Neural progenitor cell (in vitro differentiated cells): ENCODE measurements around the gene RPUSD2.

Experiments used
- EZH2 ChIP-seq: fragments of 200-600 bp; sonication (generic); IDR thresholded peaks from 2 replicates; pipeline ENCODE4 v1.6.1; 2017; ENCODE audit warnings: antibody characterized with exemption, mild to moderate bottlenecking, moderate library complexity
- EZH2phosphoT487 ChIP-seq: fragments of 200-600 bp; sonication (generic); IDR thresholded peaks from 2 replicates; pipeline ENCODE4 v1.6.1; 2017; ENCODE audit warnings: antibody characterized with exemption
- TF ChIP-seq, protein P1 (sequence below): fragments of 200-600 bp; sonication (generic); IDR thresholded peaks from 2 replicates; pipeline ENCODE4 v1.5.1; 2017; ENCODE audit warnings: antibody characterized with exemption, mild to moderate bottlenecking

DNA sequence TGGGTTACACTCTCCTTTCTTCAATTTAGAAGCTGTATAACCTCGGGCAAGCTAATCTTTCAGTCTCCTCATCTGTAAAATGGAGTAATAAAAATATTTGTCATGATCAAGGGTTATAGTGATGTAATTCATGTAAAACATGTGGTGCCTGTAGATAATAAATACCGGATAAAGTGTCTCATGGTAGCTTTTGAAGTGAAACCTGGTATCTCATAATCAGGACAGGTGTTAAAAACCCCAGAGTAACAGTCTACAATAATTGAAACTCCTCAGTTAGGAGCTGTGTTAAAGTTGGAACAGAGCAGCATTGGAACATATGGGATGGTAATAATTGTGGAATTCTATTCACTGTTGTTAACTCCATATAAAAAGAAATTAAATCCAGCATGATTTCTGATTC lies 24.1 kb downstream of the RPUSD2 start:
- TF ChIP-seq, protein P1, sequence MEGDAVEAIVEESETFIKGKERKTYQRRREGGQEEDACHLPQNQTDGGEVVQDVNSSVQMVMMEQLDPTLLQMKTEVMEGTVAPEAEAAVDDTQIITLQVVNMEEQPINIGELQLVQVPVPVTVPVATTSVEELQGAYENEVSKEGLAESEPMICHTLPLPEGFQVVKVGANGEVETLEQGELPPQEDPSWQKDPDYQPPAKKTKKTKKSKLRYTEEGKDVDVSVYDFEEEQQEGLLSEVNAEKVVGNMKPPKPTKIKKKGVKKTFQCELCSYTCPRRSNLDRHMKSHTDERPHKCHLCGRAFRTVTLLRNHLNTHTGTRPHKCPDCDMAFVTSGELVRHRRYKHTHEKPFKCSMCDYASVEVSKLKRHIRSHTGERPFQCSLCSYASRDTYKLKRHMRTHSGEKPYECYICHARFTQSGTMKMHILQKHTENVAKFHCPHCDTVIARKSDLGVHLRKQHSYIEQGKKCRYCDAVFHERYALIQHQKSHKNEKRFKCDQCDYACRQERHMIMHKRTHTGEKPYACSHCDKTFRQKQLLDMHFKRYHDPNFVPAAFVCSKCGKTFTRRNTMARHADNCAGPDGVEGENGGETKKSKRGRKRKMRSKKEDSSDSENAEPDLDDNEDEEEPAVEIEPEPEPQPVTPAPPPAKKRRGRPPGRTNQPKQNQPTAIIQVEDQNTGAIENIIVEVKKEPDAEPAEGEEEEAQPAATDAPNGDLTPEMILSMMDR = no peak
- TF ChIP-seq EZH2 (no peak), EZH2phosphoT487 (no peak)
